Fibroblast of upper back skin (primary cell): ENCODE measurements around the gene ACTR5.
"Not testable (repeated sequence)": the region's sequence is repeated elsewhere in the genome, so short reads cannot be mapped to it uniquely, and the experiment has no call there.

Source experiments
- DNase-seq: peaks from one replicate; pipeline ENCODE4 v3.0.0-alpha.2; 2013

The ACTR5 gene

GRCh38 chr20:38805958-38806854 is 57.9 kb downstream of the ACTR5 start:
- DNase-seq, result no peak

GRCh38 chr20:38806855-38807655 is 58.8 kb downstream of the ACTR5 start:
- DNase-seq, result no peak

GRCh38 chr20:38809942-38810341 is 61.7 kb downstream of the ACTR5 start:
- DNase-seq, result no peak

GRCh38 chr20:38810926-38811630 is 62.8 kb downstream of the ACTR5 start:
- DNase-seq, result no peak

- DNase-seq, result no peak
Observed at GRCh38 chr20:38811769-38812168, 63.5 kb downstream of the ACTR5 start.

- no peak for DNase-seq
Observed at GRCh38 chr20:38812182-38812581, 63.9 kb downstream of the ACTR5 start.

- no peak for DNase-seq
Observed at GRCh38 chr20:38812709-38813573, 64.7 kb downstream of the ACTR5 start.

- not testable (repeated sequence) for DNase-seq
Observed at GRCh38 chr20:38813574-38813962, 65.3 kb downstream of the ACTR5 start.

- no peak for DNase-seq
Observed at GRCh38 chr20:38815446-38815845, 67.2 kb downstream of the ACTR5 start.

- DNase-seq, result no peak
Observed at GRCh38 chr20:38818113-38819065, 70.1 kb downstream of the ACTR5 start.
